ENCODE results near the gene RBBP4.
"Not testable (repeated sequence)": the region's sequence is repeated elsewhere in the genome, so short reads cannot be mapped to it uniquely, and the experiment has no call there.

RBBP4 gene

GRCh38 chr1:32650752-32651460 is at the start of gene RBBP4:
Gene RBBP4 (plus strand): TSS chr1:32651208. CDS start chr1:32651307, 99 bp downstream.
- peak; percentile 99 for DNase-seq (ENCODE audit: low read depth, low spot score)

GRCh38 chr1:32605711-32606424 is 45.1 kb upstream of the RBBP4 start:
- DNase-seq (ENCODE audit: low read depth, low spot score) = no peak

DNA sequence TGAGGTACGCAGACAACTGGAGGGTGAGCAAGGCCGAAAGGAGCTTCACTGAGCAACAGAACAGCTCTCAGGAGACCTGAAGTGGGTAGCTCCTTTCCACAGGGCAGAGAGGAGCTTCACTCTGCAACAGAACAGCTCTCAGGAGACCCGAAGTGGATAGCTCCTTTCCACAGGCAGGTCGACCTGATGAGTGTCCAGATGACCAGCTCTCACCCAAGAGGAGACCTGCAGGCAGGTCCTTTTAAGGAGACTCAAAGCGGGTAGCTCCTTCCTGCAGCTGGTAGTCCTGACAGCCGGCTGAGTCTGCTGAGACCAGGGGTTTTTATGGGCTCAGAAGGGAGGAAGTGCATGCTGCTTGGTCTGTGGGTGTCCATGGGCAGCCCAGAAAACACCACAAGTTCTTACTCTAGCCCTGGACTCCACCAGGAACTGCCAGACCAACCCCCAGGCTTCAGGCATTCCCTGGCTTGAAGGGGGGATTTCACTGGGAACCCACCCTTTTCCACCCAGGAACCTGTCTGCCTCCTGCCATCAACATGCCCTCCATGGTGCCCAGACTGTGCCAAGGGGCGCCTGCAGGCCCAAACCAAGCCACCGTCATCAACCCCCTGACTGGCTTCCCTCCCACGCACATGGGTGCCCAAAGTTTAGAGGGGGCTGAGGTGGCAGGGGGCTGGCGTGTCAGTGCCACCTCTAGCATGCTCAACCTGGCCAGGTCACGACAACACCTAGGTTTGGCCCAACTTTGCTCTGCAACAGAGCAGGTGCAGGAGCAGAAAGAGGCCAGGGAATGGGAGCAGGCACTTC is 44.2 kb upstream of the RBBP4 start:
- no peak for DNase-seq (ENCODE audit: low read depth, low spot score)

- DNase-seq (ENCODE audit: low read depth, low spot score) = no peak
Measured at GRCh38 chr1:32609180-32609579, 41.8 kb upstream of the RBBP4 start.

- no peak for DNase-seq (ENCODE audit: low read depth, low spot score)
Measured at GRCh38 chr1:32611859-32612188, 39.2 kb upstream of the RBBP4 start.

- peak; percentile 92 for DNase-seq (ENCODE audit: low read depth, low spot score)
Measured at GRCh38 chr1:32612189-32612881, 38.7 kb upstream of the RBBP4 start.

DNA sequence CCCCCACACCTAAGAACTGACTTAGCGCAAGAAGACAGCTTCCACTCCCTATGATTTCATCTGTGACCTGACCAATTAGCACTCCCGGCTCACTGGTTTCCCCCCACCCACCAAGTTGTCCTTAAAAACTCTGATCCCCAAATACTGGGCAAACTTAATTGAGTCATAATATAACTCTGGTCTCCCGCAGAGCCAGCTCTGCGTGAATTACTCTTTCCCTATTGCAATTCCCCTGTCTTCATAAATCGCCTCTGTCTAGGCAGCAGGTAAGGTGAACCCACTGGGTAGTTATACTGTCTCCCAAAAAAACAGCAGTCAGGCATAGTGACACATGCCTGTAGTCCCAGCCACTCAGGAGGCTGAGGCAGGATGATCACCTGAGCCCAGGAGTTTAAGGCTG is 37.5 kb upstream of the RBBP4 start:
- no peak for DNase-seq (ENCODE audit: low read depth, low spot score)

- DNase-seq (ENCODE audit: low read depth, low spot score) = no peak
Measured at GRCh38 chr1:32618673-32619221, 32.3 kb upstream of the RBBP4 start.

DNA sequence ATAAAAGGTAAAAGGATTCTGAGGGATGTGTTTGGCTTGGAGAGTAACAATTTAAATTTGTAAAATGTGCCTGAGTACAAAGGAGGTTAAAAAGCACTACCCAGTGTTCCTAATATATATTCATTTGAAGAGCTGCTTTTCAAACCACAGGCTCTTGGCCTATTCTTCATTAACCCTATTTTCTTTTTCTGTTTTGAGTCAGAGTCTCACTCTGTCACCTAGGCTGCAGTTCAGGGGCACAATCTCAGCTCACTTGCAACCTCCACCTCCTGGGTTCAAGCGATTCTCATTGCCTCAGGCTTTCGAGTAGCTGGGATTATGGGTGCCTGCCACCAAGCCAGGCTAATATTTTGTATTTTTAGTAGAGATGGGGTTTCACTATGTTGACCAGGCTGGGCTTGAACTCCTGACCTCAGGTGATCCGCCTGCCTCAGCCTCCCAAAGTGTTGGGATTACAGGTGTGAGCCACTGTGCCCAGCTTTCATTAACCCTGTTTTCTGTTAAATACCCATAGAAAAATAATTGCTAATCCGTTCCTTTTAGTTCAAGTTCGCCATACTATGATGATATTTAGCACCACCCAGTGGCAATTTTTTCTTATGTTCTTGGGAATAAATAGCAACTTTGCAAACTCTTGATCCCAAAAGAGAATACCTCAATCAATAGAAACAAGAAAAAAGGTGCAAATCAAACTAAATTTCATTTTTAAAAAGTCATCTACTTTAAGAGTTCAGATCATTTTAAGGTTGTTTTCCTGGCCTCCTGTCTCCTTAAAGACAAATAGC is 31.1 kb upstream of the RBBP4 start:
- DNase-seq (ENCODE audit: low read depth, low spot score) = peak; percentile 15

GRCh38 chr1:32622205-32622604 is 28.8 kb upstream of the RBBP4 start:
- DNase-seq (ENCODE audit: low read depth, low spot score) = no peak

DNA sequence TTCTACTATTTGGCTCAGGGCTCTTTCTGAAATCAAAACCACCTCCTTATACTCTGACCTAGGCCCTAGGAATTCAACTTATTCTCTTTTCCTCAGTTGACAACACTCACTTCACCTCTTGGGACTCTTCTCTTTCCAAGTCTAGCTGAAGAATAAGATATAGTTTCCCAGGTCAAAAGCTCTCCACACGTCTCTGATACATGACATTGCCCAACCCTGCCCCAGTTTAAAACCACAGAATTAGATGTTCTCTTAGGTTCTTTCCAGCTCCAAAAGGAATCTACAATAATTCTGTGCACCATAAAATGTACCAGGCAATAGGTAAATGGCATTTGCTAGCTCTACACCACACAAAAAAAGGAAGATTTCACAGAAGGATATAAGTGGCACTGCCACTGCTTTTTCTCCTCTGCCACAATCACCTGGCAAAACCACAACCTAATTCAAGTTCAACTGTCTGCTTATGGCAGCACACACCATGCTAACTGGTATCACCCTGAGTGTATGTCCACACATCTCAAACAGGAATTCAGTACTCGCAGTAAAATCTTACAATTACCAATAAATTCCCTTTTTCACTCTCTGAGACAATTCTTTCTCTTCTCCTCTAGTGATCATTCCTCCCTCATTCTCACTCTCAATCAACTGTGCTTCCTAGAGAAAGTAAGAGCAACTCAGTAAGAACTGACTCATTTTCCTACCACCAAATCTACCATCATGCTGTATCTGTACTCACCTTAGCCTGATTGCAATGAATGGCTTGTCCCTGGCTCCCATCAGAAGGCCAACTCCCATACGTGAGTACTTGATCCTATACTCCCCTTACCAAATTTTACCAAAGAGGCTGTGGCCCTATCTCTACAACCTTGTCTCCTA is 28.0 kb upstream of the RBBP4 start:
- DNase-seq (ENCODE audit: low read depth, low spot score) = no peak

- DNase-seq (ENCODE audit: low read depth, low spot score) = no peak
Measured at GRCh38 chr1:32623775-32624174, 27.2 kb upstream of the RBBP4 start.

GRCh38 chr1:32626176-32626575 is 24.8 kb upstream of the RBBP4 start:
- DNase-seq (ENCODE audit: low read depth, low spot score) = no peak

DNA sequence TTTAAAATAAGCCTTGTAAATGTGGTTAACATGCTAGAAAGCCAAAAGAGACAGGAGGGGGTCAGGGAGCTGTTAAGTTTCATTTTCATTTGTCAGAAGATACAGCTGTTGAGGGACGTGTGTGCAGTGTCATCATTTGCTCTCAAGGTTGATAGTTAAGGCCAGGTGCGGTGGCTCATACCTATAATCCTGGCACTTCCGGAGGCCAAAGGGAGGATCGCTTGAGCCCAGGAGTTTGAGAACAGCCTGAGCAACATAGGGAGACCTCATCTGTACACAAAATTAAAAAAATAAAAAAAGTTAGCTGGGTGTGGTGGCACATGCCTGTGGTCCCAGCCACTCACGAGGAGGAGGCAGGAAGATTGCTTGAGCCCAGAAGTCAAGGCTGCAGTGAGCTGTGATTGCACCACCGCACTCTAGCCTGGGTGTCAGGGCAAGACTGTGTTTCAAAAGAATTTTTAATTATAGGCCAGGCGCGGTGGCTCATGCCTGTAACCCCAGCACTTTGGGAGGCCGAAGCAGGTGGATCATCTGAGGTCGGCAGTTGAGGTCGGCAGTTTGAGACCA is 23.3 kb upstream of the RBBP4 start:
- no peak for DNase-seq (ENCODE audit: low read depth, low spot score)

GRCh38 chr1:32630173-32630572 is 20.8 kb upstream of the RBBP4 start:
- DNase-seq (ENCODE audit: low read depth, low spot score) = not testable (repeated sequence)

- no peak for DNase-seq (ENCODE audit: low read depth, low spot score)
Measured at GRCh38 chr1:32632829-32633228, 18.2 kb upstream of the RBBP4 start.

- DNase-seq (ENCODE audit: low read depth, low spot score) = no peak
Measured at GRCh38 chr1:32635508-32636277, 15.3 kb upstream of the RBBP4 start.

GRCh38 chr1:32636914-32637645 is 13.9 kb upstream of the RBBP4 start:
- DNase-seq (ENCODE audit: low read depth, low spot score) = peak; percentile 24

All from astrocyte of the hippocampus (primary cell).